ENCODE results near the gene TNFRSF25.
"Not testable (repeated sequence)": the region's sequence is repeated elsewhere in the genome, so short reads cannot be mapped to it uniquely, and the experiment has no call there.

TNFRSF25 gene

DNA sequence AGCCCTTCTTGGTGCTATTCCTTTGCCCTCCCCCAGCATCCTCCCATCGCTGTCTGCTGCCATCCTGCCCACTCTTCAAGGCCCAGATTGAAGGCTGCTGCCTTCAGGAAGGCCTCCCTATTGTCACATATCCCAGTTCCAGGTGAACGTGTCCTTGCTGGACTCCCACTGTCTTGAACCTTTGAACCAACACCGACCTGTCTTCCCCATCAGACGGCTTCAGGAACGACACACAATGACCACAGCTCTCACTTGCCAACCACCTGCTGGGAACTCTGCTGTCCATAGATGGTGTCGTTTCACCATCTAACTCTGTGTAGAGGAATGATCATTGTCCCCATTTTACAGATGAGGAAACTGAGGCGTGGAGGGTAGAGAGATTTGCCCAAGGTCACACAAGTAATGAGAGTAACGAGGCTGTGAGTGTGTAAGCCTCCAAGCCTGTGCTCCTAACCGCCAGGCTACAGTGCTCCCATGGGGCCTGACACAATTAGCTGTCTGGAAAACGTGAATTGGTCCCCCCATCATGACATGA, 35.4 kb upstream of the TNFRSF25 start:
- no peak for DNase-seq

- no peak for DNase-seq
Observed at GRCh38 chr1:6500544-6501278, 34.7 kb upstream of the TNFRSF25 start.

GRCh38 chr1:6499296-6499695, 33.3 kb upstream of the TNFRSF25 start:
- DNase-seq: no peak

- DNase-seq: no peak
Observed at GRCh38 chr1:6498576-6499111, 32.7 kb upstream of the TNFRSF25 start.

- DNase-seq: no peak
Observed at GRCh38 chr1:6497867-6498575, 32.0 kb upstream of the TNFRSF25 start.

- peak; percentile 76 for DNase-seq
Observed at GRCh38 chr1:6497215-6497866, 31.4 kb upstream of the TNFRSF25 start.

GRCh38 chr1:6496890-6497214, 30.9 kb upstream of the TNFRSF25 start:
- no peak for DNase-seq

DNA sequence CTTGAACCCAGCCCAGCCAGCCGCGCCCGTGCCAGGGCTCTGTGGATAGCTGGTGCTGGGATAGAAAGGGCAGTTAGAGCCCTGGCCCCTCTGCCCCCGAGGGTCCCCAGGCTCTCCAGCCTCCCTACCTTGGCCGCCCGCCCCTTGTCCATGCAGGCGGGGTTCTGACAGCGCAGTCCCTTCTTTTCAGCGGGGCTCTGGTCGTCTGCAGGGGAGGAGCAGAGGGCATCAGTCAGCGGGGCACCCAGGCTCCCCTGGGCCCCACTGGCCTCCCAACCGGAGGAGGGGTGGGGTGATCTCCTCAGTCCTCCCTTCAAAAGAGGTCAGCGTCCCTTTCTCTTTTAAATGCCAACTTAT, 30.4 kb upstream of the TNFRSF25 start:
- no peak for DNase-seq

DNA sequence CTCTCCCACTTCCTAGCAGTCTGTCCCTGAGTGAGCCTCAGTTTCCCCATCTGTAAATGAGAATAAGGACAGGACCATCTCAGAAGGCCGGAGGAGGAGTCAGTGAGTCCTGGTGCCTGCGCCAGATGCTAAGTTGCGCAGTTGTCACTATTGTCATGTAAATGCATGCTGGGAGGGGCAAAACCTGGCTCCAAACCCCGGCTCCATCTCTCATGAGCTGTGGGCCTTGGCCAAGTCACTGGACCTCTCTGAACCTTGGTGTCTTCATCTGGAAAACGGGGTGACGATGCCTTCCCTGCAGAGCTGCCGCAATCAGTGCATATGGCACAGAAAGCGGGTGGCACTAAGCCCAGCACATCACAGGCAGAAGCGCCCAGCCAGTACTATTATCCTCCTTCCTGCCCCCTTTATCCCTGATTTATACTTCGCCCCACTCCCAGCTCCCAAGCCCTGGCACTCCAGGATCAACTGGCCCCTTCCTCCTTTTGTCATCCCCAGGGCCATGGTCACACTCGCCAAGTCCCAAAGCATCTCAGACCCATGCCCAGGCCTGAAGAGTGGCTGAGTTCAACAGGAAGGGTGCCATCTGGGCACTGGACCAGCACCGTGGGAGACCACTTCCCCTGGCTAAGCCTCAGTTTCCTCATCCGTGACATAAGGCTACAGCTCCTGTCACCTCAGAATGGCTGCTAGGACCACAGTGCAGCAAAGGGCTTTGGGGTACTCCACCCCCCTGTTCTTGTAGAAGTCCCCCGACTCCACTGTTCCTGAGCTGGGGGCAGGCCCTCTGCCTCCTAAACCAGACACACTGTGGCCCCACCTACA, 29.8 kb upstream of the TNFRSF25 start:
- no peak for DNase-seq

- no peak for DNase-seq
Observed at GRCh38 chr1:6495041-6495441, 29.1 kb upstream of the TNFRSF25 start.

DNA sequence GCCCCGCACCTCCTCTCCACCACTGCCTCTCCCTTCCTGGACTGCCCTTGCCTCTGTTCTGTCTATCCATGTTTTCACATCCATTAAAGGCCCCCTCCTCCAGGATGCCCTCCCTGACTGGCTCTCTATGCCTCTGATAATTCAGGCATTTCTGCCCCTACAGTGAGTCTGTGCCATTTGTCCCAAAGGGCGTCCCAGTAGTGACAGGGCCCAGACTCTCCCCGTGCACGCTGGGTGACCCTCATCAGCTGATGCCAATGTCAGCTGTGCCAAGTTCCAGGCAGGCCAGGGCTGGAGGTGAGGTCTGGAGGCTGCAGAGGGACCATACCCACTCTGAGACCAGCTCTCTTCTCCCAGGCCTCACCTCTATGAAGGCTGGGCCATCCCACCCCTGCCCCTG, 28.7 kb upstream of the TNFRSF25 start:
- DNase-seq: no peak

- not testable (repeated sequence) for DNase-seq
Observed at GRCh38 chr1:6493834-6494223, 27.9 kb upstream of the TNFRSF25 start.

DNA sequence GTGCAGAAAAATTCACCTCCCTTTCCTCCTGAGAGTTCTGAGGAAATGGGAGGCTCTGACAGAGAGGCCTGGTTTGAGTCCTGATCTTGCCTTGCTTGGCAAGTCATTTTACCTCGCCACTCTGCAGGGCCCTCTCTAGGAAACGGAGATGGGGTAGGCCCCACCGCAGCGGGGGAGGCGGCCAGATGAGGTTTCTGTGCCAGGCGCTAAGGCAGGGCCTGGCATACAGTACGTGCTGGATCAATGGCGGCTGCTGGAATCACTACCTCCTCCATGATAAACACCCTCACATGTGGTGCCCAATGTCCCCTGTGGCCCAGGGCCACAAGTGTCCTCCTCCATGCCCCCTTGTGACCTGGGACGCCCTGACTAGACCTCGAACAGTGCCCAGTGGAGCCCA, 26.0 kb upstream of the TNFRSF25 start:
- no peak for DNase-seq

DNA sequence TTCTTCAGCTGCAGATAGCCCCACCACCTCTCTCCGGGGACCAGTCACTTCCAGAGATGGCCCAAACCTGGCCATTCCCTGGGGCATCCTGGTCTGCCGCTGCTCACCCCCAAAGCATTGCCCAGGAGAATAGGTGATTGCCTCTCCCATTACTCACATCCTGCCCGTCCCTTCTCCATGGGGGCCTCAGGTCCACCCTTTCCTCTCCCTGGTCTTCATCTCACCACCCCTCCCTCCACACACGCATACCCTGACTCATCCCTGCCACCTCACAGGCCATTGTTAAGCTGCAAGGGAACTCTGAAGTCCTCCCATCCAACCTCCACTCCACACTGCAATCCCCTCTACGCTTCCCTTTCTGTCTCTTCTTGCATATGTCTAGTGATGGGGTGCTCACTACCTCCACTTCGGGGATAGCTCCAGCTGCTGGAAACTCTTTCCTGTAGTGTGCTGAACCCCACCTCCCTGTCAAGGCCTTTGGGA, 25.5 kb upstream of the TNFRSF25 start, which contains the start of gene PLEKHG5:
Gene PLEKHG5, minus strand, starts transcription at position 188 of the 483 bp plus-strand sequence. CDS start 14,096 bp downstream, outside the sequence.
- no peak for DNase-seq

GRCh38 chr1:6491081-6491449, 25.1 kb upstream of the TNFRSF25 start:
- DNase-seq: no peak

DNA sequence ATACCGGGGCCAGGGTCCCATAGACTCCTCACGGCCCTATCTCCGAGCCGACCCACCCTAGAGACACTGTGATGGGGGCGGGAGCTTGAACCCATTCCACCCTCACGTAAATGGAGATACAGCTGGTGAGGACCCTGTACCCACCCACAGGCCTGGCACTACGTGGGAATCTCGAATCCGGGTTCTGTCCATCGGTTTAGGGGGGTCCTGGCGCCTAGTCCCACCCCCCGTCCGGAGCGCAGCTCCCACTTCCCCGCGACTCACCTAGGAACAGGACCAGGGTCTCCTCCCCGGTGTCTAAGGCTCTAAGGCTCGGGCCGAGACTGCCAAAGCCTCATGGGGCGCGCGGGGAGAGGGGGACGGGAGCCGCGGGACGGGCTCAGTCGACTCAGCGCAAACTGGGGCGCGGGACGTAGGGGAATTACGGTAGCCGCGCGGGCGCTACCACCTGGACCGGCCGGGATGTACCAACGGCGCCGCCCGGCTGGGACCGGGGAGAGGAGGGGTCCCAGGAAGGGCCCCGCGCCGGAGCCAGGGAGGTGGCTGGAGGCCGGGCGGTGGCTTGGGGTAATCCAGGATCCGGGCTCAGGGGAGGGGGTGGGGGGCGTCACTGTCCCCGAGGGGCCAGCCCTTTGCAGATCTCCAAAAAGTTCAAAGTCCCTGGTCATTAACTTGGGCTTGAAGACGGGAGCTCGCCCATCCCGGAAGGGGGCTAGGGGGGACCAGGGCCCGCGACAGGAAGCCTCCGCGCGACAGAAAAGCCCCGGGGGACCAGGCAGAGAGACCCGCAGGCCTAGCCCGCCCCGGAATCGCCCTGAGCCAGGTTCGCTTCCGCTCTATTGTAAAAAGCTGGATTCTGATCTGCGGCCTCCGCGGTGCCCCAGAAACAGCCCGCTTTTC, 24.5 kb upstream of the TNFRSF25 start:
- DNase-seq: peak; percentile 83

GRCh38 chr1:6489799-6490180, 23.8 kb upstream of the TNFRSF25 start:
- DNase-seq: peak; percentile 91

DNA sequence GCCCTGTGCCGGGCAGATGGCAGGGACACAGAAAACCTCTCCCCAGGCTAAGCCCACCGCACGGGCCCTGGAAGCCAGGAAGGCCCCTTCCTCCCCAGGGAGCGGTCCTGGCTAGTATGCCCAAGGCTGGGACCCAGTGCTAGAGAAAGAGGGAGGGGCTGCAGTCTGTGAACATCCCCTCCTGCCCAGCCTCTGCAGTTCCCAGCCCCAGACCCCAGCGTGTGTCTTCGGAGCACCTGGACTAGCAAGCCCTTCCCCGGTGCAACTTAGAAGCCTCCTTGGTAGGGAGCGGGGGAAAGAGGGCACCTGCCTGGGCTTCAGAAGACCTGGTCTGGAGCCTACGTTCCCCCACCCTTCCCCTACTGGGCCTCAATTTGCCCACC, 23.4 kb upstream of the TNFRSF25 start:
- DNase-seq: no peak

DNA sequence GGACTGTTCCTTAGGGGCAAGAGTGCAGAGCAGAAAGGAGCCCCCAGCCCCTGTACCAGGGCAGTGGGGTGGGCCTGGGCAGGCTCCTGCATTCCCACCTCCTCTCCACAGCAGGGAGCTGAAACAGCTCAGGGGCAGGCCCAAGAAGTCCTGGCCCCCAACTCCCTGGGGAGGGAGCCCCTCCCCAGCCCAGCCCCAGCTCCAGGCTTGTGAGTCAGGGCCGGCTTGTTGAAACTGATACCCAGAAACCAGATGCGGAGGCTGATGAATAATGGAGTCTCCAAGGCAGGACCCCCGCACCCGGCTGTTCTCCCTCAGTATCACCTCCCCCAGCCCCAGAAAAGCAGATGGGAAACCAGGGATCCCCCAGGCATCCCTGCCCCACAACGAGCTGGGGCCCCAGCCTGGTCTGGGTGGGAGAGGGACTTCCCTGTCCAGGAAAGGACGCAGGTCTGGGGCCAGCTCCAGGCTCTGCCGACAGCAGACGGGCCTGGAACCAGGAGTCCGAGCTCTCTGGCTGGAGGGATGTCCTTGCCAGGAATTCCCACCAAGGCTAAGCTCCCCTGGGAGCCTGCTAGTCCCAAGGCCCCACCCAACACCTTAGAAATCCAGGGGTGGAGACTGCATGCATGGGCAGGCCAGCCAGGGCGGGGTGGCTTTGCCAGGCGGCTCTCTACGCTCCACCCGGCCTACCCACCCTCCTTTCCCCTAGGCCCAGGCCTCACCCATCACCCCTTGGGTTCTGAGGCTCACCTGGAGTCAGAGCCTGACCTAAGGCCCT, 22.8 kb upstream of the TNFRSF25 start:
- no peak for DNase-seq

- no peak for DNase-seq
Observed at GRCh38 chr1:6487804-6488484, 22.0 kb upstream of the TNFRSF25 start.
